22Rv1 (cell line): ENCODE measurements around the gene MAG.

Experiments used
- ZFX ChIP-seq: fragments of 450-650 bp; IDR thresholded peaks from 2 replicates; pipeline ENCODE4 v1.6.1; 2017; ENCODE audit warnings: antibody characterized with exemption, borderline replicate concordance
- TF ChIP-seq, protein P1 (sequence below): fragments of 450-650 bp; IDR thresholded peaks from 2 replicates; pipeline ENCODE4 v1.5.1; 2017; ENCODE audit warnings: mild to moderate bottlenecking

DNA sequence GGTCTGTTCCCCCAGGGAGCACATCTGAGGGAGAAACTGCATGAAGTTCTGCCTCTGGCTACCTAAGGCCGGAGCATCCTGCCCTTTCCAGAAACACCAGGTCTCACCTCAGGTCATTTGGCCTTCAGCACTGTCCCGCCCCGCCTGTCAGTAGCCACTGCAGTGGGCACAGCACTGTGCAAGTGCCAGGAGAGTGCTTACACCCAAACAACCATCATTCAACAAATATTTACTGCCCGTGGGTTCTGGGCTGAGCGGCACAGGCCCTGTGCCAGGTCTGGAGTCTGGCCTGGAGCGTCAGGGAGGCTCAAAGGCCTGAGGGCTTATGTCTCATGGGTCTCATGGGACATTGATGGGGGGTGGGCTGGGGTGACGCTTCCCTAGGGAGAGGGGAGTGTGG lies 20.4 kb upstream of the MAG start:
- no peak for TF ChIP-seq ZFX
- TF ChIP-seq, protein P1, sequence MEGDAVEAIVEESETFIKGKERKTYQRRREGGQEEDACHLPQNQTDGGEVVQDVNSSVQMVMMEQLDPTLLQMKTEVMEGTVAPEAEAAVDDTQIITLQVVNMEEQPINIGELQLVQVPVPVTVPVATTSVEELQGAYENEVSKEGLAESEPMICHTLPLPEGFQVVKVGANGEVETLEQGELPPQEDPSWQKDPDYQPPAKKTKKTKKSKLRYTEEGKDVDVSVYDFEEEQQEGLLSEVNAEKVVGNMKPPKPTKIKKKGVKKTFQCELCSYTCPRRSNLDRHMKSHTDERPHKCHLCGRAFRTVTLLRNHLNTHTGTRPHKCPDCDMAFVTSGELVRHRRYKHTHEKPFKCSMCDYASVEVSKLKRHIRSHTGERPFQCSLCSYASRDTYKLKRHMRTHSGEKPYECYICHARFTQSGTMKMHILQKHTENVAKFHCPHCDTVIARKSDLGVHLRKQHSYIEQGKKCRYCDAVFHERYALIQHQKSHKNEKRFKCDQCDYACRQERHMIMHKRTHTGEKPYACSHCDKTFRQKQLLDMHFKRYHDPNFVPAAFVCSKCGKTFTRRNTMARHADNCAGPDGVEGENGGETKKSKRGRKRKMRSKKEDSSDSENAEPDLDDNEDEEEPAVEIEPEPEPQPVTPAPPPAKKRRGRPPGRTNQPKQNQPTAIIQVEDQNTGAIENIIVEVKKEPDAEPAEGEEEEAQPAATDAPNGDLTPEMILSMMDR = no peak
